Nephron (organoid): Measurements from ENCODE around the gene PRND.

Experiments
- H3K27ac Mint-ChIP-seq, 3 experiments: 2 replicates each; pipeline ENCODE4 v1.8.0; 2020; ENCODE audit warnings: mixed read lengths in 3 of 3, mild to moderate bottlenecking in 2 of 3, moderate library complexity in 1 of 3
- H3K27me3 Mint-ChIP-seq: 2 replicates; pipeline ENCODE4 v1.8.0; 2021; ENCODE audit warnings: low read depth, mild to moderate bottlenecking, moderate library complexity, mixed read lengths
- H3K36me3 Mint-ChIP-seq: 2 replicates; pipeline ENCODE4 v1.8.0; 2020; ENCODE audit warnings: low read depth, mixed read lengths
- H3K4me1 Mint-ChIP-seq: 2 replicates; pipeline ENCODE4 v1.8.0; 2020; ENCODE audit warnings: mixed read lengths
- H3K4me3 Mint-ChIP-seq, 3 experiments: 2 replicates each; pipeline ENCODE4 v1.8.0; 2020; ENCODE audit warnings: mild to moderate bottlenecking in 3 of 3, mixed read lengths in 3 of 3, moderate library complexity in 2 of 3
- H3K9me3 Mint-ChIP-seq: 2 replicates; pipeline ENCODE4 v1.8.0; 2020; ENCODE audit warnings: mixed read lengths
- CTCF ChIP-seq, 3 experiments: fragments of 200-600 bp; sonication (generic); IDR thresholded peaks; one replicate each; pipeline ENCODE4 v1.5.0; 2021; ENCODE audit warnings: antibody characterized with exemption in 3 of 3; ENCODE audit not compliant: unreplicated experiment in 3 of 3

The PRND gene

GRCh38 chr20:4689220-4689619 is 32.5 kb upstream of the PRND start:
- no peaks in the 10 kb centered on the region for H3K9me3 Mint-ChIP-seq
- peak overlapping the region in 2 of 3 experiments; percentile 51 to 65 for H3K4me3 Mint-ChIP-seq
- peaks cover 15% of the 10 kb centered on the region for H3K27me3 Mint-ChIP-seq

DNA sequence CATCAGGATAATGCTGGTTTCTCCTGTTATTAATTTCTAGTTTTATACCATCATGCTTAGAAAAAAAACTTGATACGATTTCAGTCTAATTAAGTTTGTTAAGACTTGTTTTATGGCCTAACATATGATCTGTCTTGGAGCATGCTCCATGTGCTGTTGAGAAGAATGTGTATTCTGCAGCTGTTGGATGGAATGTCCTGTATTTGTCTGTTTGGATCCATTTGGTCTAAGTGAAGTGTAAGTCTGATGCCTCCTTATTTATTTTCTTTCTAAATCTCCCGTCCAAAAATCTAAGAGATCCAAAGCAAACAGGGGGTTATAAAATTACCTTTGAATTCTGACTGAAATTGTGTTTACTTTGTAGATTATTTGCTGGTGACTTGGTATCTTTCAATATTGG is 30.0 kb upstream of the PRND start:
- no peak for TF ChIP-seq CTCF (IDR thresholded peaks at IDR 0.05; ENCODE audit: unreplicated experiment in 3 of 3)
- H3K4me3 Mint-ChIP-seq: peak overlapping the region in 2 of 3 experiments; percentile 49 to 72
- peak overlapping the region; percentile 57 to 70 (median 69) for H3K27ac Mint-ChIP-seq
- peaks cover 42% of the 10 kb centered on the region for H3K4me1 Mint-ChIP-seq
- H3K36me3 Mint-ChIP-seq: peaks cover 4% of the 10 kb centered on the region
- H3K27me3 Mint-ChIP-seq: no peaks in the 10 kb centered on the region
- H3K9me3 Mint-ChIP-seq: no peaks in the 10 kb centered on the region

More at GRCh38 chr20:4689220-4689619, 32.5 kb upstream of the PRND start:
- no peak overlapping the region for H3K27ac Mint-ChIP-seq
- peaks cover 49% of the 10 kb centered on the region for H3K4me1 Mint-ChIP-seq
- TF ChIP-seq CTCF (IDR thresholded peaks at IDR 0.05; ENCODE audit: unreplicated experiment in 3 of 3): no peak
- H3K36me3 Mint-ChIP-seq: no peaks in the 10 kb centered on the region

- no peak overlapping the region for H3K27ac Mint-ChIP-seq
Observed at GRCh38 chr20:4694076-4694475, 27.6 kb upstream of the PRND start.

DNA sequence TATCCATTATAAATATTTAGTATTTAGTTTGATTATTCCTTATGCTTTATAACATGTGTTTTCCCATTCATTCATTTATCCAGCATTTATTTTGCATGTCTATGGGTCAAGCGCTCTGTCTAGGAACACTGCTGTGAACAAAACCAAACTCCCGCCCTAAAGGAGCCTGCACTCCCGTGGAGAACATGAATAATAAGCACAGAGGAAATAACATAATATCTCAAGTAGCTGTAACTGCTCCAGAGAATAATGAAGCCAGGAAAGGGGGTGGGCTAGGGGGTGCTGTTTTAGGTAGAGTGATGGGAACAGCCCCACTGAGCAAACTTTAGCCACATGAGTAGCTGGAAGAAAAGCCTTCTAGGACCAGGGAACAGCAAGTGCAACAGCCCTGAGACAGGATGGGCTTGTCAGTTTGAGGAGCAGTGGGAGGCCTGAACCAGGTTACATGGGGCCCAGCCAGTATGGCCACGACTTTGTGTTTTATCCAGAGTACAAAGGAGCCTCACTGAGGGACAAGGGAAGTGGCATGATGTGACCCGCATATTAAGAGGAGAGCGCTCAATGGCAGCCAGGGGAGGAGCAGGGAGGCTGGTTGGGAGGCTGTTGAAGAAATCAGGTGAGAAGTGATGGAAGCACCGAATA is 24.4 kb upstream of the PRND start:
- Mint-ChIP-seq H3K4me3 (no peak overlapping the region), H3K27me3 (no peaks in the 10 kb centered on the region), H3K36me3 (peaks cover 11% of the 10 kb centered on the region), H3K4me1 (peaks cover 8% of the 10 kb centered on the region), H3K27ac (no peak overlapping the region), H3K9me3 (no peaks in the 10 kb centered on the region)
- TF ChIP-seq CTCF (IDR thresholded peaks at IDR 0.05; ENCODE audit: unreplicated experiment in 3 of 3): no peak

More at GRCh38 chr20:4694076-4694475, 27.6 kb upstream of the PRND start:
- Mint-ChIP-seq H3K27me3 (no peaks in the 10 kb centered on the region), H3K36me3 (peaks cover 4% of the 10 kb centered on the region), H3K9me3 (no peaks in the 10 kb centered on the region), H3K4me1 (peaks cover 27% of the 10 kb centered on the region), H3K4me3 (no peak overlapping the region)
- no peak for TF ChIP-seq CTCF (IDR thresholded peaks at IDR 0.05; ENCODE audit: unreplicated experiment in 3 of 3)

GRCh38 chr20:4697831-4698221 is 23.9 kb upstream of the PRND start:
- Mint-ChIP-seq H3K36me3 (peaks cover 11% of the 10 kb centered on the region), H3K4me3 (no peak overlapping the region), H3K4me1 (peaks cover 7% of the 10 kb centered on the region), H3K9me3 (no peaks in the 10 kb centered on the region), H3K27ac (no peak overlapping the region), H3K27me3 (no peaks in the 10 kb centered on the region)
- TF ChIP-seq CTCF (IDR thresholded peaks at IDR 0.05; ENCODE audit: unreplicated experiment in 3 of 3): no peak

DNA sequence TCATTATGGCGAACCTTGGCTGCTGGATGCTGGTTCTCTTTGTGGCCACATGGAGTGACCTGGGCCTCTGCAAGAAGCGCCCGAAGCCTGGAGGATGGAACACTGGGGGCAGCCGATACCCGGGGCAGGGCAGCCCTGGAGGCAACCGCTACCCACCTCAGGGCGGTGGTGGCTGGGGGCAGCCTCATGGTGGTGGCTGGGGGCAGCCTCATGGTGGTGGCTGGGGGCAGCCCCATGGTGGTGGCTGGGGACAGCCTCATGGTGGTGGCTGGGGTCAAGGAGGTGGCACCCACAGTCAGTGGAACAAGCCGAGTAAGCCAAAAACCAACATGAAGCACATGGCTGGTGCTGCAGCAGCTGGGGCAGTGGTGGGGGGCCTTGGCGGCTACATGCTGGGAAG is 22.5 kb upstream of the PRND start:
- no peaks in the 10 kb centered on the region for H3K9me3 Mint-ChIP-seq
- peaks cover 2% of the 10 kb centered on the region for H3K4me1 Mint-ChIP-seq
- no peak overlapping the region for H3K27ac Mint-ChIP-seq
- no peaks in the 10 kb centered on the region for H3K27me3 Mint-ChIP-seq
- H3K4me3 Mint-ChIP-seq: no peak overlapping the region
- H3K36me3 Mint-ChIP-seq: peaks cover 11% of the 10 kb centered on the region
- TF ChIP-seq CTCF (IDR thresholded peaks at IDR 0.05; ENCODE audit: unreplicated experiment in 3 of 3): no peak
